Muscle of arm (tissue), 12 donors: ENCODE measurements around the gene KCNK5. TPM values are rescaled to one million over a fixed set of nuclear protein-coding genes. Genes with fewer than 3 reads are reported as not detected.

Source experiments
- DNase-seq: peaks from one replicate; pipeline ENCODE4 v3.0.0-alpha.2; 2013
- polyA plus RNA-seq, 12 donors: library from polyadenylated mRNA; unstranded; fragments of 120-200 nt; gene quantifications; one replicate each; pipeline ENCODE4 v1.2.1, GENCODE V29; 2013; ENCODE audit not compliant: insufficient read length in 12 of 12

Gene KCNK5
- polyA plus RNA-seq, 12 donors, result 0.75 to 7.3 (median 1.5) TPM; not detected in 1

DNA sequence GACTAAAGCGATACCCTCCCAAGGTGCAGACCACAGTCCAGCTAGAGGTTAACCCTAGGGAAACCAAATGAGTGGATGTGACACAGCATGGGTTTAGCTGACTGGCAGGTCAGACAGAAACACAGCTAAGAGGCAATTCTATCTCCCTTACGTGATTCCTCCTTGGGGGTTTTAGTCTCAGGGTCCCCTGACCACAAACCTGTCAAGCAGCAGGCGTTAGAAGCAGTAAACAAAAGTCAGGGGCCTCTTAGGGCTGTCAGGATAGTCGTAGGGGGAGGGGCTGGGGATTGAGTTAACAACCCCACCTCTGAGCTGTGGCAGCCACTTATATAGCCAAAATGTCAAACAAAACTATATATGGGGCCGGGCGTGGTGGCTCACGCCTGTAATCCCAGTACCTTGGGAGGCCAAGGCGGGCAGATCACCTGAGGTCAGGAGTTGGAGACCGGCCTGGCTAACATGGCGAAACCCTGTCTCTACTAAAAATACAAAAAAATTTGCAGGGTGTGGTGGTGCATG, 13.6 kb downstream of the KCNK5 start:
- no peak for DNase-seq

DNA sequence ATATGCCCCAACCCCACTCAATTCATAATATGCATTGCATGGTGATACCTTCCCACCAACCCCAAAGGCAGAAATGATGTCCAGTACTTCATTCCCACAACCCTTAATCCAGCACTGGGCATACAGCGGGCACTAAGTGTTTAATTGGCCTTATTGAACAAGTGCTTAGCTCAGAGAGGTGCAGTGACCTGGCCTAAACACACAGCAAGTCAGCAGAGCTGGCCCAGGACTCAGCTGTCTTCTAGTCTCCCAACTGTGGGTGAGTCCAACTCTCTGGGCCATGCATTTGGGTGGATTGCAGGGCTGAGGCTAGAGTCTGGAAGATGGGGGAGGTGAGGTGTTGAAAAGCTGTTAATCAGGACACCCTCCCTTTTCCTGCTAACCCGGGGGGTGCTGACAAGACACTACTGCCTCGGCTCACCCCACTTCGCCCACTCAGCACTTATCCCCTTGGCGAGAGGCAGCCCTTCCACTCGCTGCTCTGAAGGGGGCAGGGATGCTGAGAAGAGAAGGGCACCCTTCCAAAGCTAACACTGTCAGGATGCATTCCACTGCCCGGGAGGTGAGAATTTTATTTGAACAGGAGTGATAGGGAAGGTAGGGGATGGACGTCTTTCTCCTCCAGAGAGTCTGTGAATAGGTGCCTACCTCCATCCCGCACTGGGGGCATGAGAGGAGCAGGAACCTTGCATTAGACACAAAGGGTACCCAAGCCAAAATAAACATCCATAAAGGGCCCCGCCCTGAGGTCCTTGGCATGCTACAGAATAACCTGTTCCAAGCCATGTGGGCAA, 14.2 kb downstream of the KCNK5 start:
- DNase-seq, result no peak

DNA sequence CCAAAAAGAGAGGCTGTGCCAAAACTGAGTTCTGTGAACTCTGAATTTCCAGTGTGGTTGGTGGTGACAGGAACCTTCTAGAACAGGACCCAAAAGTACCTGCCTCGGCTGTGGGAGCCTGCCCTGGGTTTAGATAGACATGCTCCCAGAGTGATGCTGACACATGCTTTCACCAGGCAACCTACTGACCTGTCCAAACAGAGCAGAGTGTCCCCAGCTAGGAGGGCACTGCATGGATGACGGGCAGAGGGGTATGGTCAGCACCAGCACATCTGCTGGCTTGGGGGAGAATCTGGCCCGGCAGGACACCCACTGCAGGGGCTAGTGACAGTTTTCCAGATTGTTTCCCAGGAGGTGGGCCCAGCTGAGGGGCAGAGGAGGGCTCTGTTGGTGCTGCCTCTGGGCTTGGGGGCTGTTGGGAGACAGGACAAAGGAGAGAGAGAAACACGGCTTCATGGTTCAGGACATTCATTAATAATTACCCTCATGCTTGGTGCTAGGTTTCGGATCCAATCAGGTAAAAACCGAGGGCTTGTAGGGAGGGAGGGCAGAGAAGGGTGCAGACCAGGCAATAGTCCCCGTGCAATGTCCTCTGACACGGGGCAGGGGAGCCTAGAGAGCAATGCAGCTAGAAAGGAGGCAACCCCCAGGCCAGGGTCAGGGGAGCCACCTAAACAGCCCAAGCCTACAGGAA, 15.0 kb downstream of the KCNK5 start:
- DNase-seq, result no peak

DNA sequence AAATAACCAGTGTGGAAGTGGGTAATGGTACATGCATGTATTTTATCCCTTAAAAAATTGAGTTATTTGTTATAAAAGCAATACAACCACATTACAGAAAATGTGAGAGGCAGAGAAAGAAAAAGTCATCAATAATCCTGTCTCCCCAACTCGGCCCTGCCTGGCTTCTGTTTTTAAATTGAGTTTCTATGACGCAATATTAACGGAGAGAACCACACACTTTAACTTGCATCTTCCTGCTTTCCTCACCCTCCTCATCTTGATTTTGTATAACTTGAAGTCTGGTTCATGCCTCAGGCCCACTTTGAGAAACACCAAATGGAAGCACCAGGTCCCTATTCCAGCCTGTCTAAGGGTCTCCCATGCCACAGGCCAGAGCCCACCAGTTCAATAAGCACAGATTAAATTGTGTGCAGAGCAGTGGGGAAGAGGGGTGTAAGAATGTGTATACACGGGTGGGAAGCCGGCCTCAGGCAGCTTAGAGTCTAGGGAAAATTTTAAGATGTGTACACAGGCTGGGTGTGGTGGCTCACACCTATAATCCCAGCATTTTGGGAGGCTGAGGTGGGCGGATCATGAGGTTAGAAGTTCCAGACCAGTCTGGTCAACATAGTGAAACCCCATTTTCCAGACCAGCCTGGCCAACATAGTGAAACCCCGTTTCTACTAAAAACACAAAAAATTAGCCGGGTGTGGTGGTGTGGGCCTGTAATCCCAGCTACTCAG, 15.9 kb downstream of the KCNK5 start:
- DNase-seq, result no peak

DNA sequence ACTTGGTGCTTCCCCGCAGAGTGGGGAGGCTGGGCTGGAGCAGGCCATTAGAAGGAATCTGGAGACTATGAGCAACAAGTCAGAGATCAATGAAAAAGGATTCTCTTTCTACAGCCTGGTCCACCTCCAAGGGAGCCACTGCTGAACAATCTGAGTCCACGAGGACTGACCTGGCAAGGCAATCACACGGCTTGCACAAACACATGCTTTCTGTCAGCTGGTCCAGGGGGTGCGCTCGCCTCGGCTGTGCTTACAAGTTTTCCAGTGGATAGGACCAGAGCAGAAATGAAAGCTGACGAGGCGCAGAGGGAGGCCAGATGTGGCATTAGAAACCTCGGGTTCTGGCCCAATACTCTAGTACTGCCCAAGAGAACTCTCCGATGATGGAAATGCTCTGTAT, 18.1 kb downstream of the KCNK5 start:
- DNase-seq, result no peak

DNA sequence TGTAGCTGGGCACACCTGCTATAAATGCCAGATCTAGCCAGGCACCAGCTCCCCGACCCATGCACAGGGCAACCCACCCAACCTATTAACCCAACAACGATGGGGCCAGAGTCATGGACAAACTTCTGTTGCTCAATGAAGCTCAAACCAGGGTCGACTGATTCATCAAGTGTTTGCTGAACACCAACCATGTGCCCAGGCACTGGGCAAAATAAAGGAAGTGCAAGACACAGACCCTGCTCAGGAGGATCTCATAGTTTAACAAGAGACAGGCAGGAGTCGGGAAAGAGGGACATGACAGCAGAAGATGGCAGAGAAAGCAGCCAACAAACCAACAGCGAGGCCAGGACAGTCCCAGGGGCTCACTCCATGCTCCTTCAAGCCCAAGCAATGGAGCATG, 18.8 kb downstream of the KCNK5 start:
- no peak for DNase-seq

DNA sequence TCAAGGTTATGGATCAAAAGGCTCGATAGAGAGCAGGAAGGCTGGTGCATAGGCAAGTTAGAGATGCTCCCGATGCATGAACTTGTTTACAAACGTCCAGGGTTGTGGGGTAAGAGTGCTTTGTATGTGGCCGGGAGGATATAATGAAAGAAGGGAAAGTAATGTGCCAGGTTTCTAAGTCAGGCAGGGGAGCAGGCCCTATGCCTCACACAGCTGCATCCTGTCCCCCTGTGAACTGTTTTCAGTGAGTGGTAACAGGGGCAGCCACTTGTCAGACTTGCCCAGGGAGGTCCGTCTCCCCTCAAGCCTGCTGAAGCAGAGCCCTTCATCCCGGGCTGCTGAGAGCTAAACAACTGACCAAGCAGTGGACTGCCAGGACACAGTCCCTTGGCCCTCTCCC, 19.4 kb downstream of the KCNK5 start:
- DNase-seq, result no peak

DNA sequence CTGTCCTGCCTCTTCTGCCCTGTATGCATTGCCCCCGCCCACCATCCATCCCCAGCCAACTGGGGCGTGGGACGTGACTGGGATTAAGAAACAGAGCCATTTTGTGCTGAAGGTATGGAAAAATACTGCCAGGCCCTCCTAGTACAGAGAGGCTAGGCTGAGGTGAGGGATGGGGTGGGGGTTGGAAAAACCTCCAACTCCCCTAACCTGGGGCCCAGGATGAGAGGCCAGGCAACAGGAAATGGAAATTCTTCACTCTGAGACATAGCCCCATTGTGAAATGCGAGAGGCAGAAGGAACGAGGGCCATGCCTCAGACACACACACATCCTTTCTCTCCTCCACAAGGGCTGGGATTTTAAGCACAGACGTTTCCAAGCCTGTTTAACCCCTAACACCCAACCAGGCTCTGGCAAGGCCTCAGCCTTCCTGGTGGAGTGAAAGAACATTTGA, 19.9 kb downstream of the KCNK5 start:
- no peak for DNase-seq

DNA sequence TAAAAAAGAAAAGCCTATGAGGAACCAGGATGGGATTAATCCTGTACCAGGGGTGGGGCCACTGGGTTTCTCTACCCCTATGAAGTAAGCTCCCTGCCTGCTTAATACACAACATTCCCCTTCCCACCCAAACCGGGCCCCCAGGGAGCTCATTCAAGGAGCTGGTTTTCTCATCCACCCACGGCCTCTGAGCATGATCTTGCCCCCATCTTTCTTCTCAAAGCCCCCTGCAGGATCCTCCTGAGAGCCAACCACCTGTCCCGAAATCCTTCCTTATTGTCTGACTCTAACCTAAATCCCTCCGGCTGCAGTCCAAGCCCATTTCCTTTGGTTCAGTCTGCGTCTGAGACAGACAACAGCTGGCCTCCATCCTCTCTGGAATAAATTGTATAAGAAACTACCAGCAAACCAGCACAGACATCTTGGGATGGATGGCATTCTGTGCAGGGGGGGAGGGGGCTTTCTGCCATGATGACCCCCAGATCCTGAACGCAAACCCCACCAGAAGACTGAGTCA, 21.0 kb downstream of the KCNK5 start:
- DNase-seq, result no peak

DNA sequence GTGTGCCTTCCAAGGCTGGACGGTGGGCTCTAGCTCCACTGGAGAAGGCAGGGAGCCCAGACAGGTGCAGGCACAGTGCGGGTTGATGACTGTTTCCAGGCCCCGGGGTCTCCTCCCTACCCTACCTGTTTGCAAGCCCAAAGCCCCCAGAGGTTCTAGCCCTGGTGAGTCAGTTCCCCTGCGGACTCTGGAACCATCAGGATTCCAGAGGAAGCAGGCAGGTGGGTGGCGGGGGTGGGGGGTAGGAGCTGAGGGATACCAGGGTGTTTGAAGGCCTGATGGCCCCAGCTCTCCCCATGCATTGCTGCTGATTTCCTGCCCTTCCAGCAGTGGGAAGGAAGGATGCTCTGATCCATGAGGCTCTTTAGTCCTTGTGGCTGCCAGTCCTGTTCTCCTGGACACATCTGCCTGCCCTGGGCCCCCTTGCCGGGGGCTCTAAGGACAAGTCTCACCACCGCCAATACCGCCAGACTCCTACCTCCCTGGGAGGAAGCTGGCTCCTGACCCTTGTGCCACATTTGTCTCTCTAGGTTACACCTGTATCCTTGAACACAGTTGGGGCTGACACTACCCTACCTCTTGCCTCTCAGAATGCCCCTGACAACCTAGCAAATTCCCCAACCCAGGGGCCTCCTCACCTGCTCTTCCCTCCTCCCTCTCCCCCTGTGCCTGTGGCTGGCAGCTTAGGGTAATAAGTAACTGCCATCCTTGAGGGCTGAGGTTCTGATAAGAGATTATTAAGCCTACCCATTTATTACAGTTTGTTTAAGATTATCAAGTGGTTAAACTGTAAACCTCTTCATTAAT, 21.7 kb downstream of the KCNK5 start:
- no peak for DNase-seq

DNA sequence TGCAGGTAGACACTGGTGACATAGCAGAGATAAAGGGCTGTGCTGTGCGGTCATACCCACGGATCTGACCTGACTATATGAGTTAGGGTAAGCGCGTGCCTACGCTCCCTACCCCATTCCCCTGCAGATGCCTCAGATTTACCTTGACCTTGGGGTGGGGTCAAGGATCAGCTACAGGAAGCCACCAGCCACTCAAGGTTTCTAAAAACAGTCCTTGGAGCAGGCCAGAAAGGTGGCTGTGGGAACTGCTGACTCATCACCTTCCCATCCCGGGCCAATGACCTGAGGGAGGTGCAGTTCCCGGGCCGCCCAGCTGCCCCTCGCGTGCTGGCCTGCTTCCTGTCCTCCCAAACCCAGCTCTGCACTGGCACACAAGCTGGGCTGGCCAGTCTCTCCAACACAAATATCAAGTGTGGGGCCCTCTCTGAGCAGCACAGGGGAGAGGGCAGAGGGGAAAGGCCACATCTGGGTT, 23.0 kb downstream of the KCNK5 start:
- no peak for DNase-seq

DNA sequence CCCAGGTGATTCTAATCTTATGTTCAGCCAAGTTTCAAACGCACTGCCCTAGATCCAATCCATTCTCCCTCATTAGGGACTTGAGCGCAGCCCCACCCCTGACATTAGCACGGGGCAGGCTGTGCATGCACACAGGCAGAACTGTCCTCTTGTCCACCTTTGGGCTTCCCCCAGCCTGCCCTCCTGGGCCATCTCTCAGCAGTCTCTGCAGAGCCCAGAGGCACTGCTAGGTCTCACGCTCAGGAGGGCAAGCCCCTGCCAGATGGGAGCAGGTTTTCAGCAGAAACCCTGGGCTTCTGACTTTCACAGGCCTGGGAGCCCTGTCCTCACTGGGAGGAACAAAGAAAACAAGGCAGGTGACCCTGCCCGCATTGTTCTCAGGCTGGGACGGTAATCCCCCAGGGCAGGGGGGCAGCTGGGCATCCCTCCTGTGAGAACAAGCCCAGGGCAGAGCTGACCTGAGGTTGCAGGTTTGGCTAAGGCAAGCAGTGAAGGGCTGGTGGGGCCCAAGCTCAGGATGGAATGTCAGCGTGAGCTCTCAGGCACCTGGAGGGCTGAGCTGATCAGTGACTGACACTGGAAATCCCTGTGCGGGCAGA, 24.5 kb downstream of the KCNK5 start:
- DNase-seq, result no peak

DNA sequence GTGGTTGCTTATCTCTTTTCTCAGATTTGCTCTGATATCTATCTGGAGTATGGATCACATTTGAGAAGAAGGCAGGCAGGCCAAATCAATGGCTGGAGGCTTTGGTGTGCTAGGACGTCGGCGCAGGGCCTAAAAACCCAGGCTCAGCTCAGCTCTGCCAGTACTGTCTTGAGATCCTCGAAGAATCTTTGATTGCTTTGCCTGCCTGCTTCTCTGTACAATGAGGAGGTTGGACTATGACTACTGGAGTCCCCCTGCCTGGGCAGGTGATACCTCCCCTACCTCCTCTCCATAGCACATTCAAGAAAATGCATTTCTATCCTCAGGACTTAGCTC, 25.1 kb downstream of the KCNK5 start:
- no peak for DNase-seq

DNA sequence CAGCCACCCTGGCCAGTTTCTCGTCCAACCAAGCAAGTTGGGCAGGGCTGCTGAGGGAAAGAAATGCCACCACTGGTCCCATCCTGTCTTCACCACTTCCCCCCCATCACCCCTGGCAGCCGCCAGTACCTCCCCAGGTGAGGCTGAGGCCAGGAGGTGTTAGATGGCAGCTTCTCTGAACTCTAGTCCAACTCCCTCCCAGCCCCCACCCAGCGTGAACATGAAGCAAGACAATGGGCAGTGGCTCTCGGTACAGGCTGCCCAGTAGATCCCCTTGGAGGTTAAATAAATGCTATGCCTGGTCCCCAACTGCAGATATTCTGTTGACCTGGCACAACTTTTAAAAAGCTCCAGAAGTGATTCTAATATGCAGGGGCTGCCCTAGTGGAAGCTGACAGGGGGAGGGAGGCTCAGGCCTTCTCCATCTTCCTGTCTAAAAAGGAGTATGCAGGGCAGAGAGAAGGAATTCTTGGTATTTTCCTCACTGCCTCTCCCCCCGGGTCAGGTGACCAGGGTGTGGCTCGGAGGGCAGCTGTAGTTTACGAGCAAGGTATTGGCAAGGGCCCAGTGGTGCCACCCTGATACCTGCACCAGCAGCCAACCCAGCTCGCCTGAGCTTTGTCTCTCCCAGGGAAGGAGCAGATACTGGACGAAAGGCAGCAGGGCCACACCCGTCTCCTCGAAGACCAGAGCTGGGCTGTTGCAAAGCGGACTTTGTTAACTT, 25.7 kb downstream of the KCNK5 start:
- DNase-seq, result no peak

DNA sequence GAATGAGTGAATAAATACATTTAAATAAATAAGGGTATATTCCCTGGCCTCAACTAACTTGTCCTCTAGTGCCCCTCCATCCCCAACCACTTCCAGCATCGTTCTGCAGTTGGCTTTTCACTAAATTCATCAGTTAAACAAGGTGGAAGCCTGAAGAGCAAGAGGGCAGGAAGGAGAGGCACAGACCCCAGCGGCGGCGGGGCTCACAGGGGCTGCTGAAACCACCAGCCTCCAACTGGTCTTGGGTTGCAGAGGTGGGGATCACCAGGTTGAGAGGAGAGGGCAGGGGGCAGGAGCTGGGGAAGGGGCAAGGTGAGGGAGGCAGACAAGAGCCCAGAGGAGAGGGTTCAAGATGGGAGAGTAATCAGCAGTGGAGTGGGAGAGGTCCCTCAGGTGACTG, 27.1 kb downstream of the KCNK5 start:
- no peak for DNase-seq

DNA sequence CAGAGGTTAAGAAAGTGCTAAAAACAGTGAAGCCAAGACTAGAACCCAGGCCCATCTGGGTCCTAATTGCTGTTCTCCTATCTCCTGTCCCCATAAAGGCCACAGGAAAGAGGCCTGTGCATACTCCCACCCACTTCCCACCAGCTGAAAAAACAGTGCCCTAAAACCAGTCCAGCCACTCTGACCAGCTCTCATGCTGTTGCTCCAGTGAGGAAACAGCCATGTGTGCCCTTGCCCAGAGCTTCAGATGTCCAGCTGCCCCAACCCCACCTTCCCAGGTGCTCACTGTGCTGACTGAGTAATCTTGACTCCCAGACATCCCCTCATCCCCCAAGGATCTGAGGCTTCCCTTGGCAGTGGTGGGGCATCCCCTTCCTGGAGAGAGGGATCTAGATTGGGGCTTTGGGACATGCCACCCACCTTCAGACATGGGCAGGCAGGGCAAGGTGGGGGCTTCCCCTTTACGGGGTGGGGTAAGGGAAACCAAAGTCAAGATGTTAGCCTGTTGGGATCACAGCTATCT, 28.7 kb downstream of the KCNK5 start:
- DNase-seq, result no peak

DNA sequence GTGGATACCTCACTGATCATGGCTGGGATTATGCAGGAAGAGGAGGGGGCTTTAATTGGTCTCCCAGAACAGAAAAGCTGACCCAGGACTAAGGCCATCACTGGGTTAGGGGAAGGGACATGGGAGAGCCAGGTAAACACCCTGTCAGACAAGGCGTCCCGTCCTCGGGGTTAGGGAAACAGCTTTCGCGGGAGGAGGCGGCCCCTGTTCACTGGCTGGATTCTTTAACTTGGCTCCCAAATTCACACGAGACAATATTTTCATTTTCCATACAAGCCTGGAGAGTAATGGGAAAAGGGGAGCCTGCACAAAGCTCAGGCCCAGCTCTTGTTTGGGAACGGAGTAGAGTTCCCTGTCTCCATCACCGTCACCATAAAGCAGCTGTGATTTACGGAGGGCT, 29.3 kb downstream of the KCNK5 start:
- no peak for DNase-seq

DNA sequence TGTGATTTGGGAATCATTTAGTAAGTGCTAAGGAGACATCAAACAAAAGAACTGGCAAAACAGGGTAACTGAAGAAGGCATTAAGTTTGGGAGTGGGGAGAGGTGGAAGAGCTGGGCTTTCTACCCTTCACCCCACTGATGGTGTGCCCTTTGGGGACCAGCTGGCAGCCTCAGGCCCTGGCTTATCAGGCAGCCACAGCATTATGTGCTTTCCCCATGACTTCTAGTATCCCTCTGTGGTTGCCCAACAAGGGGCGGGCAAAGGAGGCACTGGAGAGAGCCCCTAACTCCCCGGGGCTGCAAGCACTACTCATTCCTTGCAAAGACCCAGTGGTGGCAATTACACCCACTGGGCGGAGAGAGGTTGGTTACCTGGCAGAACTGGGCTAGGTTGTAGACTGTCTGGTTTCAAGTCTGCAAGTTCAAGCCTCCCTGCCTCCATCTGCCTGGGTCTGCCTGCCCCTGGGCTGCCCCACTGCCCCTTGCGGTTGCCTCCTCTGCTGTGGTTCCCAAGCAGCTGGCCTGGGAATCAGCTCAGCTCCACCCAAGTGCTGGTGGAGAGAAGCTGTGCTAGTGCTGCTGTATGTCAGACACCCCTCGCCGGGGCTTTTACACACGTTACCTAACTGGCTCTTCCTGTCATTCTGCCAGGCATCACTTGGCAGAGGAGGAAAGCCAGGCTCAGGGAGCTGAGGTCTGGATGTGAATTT, 29.9 kb downstream of the KCNK5 start:
- no peak for DNase-seq

DNA sequence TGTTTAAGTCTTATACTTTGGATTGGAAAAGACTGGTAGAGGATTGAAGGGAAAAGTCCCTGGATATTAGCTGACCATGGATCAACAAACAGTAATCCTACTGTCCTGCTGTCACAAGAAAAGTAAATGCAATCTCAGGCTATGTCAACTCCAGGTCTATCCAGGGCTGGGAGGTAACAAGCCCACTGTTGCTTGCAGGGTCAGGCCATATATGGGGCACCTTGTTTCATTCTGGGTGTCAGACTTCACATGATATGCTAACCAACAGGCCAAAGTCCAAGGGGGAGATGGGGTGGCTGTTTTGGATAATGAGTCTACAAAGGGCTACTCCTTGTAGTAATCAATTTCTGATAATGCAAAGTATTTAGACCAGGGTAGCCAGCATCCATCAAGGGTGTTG, 30.7 kb downstream of the KCNK5 start:
- no peak for DNase-seq
